ENCODE measurements around the gene RPA3.

The RPA3 gene

GRCh38 chr7:7718492-7718891 lies at the start of gene RPA3:
TSS of gene RPA3 (minus strand) at chr7:7718607. CDS start at chr7:7640418, 78,189 bp downstream.
- DNase-seq, result no peak

- DNase-seq, result no peak
Measured at GRCh38 chr7:7766671-7767070, 48.3 kb upstream of the RPA3 start.

GRCh38 chr7:7765422-7765821 lies 47.0 kb upstream of the RPA3 start:
- DNase-seq, result no peak

GRCh38 chr7:7764520-7765396 lies 46.4 kb upstream of the RPA3 start:
- no peak for DNase-seq

GRCh38 chr7:7761974-7762779 lies 43.8 kb upstream of the RPA3 start:
- no peak for DNase-seq

GRCh38 chr7:7761340-7761973 lies 43.0 kb upstream of the RPA3 start:
- DNase-seq, result no peak

- DNase-seq, result no peak
Measured at GRCh38 chr7:7757576-7757975, 39.2 kb upstream of the RPA3 start.

- no peak for DNase-seq
Measured at GRCh38 chr7:7756577-7756976, 38.2 kb upstream of the RPA3 start.

- DNase-seq, result no peak
Measured at GRCh38 chr7:7751243-7752092, 33.1 kb upstream of the RPA3 start.

- no peak for DNase-seq
Measured at GRCh38 chr7:7750571-7751242, 32.3 kb upstream of the RPA3 start.

- DNase-seq, result no peak
Measured at GRCh38 chr7:7746458-7746857, 28.1 kb upstream of the RPA3 start.

- DNase-seq, result no peak
Measured at GRCh38 chr7:7745966-7746365, 27.6 kb upstream of the RPA3 start.

GRCh38 chr7:7745258-7745657 lies 26.9 kb upstream of the RPA3 start:
- DNase-seq, result no peak

- no peak for DNase-seq
Measured at GRCh38 chr7:7742223-7742622, 23.8 kb upstream of the RPA3 start.

GRCh38 chr7:7740037-7740355 lies 21.6 kb upstream of the RPA3 start:
- no peak for DNase-seq

GRCh38 chr7:7739204-7740036 lies 21.0 kb upstream of the RPA3 start:
- no peak for DNase-seq

GRCh38 chr7:7738622-7739021 lies 20.2 kb upstream of the RPA3 start:
- DNase-seq, result no peak

GRCh38 chr7:7738177-7738576 lies 19.8 kb upstream of the RPA3 start:
- DNase-seq, result no peak

GRCh38 chr7:7737674-7738073 lies 19.3 kb upstream of the RPA3 start:
- no peak for DNase-seq

- DNase-seq, result no peak
Measured at GRCh38 chr7:7736671-7737070, 18.3 kb upstream of the RPA3 start.

- no peak for DNase-seq
Measured at GRCh38 chr7:7732621-7733281, 14.3 kb upstream of the RPA3 start.
